Measurements from ENCODE around the gene OR5C1. TPM values are rescaled to one million over a fixed set of nuclear protein-coding genes. Genes with fewer than 3 reads are reported as not detected.
A peak's percentile ranks its signal among the peaks of the same experiment; 100 is the strongest.
"Not testable (repeated sequence)": the region's sequence is repeated elsewhere in the genome, so short reads cannot be mapped to it uniquely, and the experiment has no call there.

OR5C1 gene
- total RNA-seq, 1 donor from 2014 or later: not detected

GRCh38 chr9:122822938-122823337 lies 34.2 kb downstream of the OR5C1 start:
- Mint-ChIP-seq H3K36me3 (ENCODE audit: unreplicated experiment) (peaks cover 38% of the 10 kb centered on the region), H3K9me3 (ENCODE audit: unreplicated experiment) (no peaks in the 10 kb centered on the region), H3K4me1 (ENCODE audit: unreplicated experiment) (peaks cover 39% of the 10 kb centered on the region), H3K27me3 (ENCODE audit: unreplicated experiment) (no peaks in the 10 kb centered on the region), H3K4me3 (ENCODE audit: unreplicated experiment) (no peak overlapping the region), H3K27ac (ENCODE audit: unreplicated experiment) (no peak overlapping the region)
- TF ChIP-seq, protein P1, sequence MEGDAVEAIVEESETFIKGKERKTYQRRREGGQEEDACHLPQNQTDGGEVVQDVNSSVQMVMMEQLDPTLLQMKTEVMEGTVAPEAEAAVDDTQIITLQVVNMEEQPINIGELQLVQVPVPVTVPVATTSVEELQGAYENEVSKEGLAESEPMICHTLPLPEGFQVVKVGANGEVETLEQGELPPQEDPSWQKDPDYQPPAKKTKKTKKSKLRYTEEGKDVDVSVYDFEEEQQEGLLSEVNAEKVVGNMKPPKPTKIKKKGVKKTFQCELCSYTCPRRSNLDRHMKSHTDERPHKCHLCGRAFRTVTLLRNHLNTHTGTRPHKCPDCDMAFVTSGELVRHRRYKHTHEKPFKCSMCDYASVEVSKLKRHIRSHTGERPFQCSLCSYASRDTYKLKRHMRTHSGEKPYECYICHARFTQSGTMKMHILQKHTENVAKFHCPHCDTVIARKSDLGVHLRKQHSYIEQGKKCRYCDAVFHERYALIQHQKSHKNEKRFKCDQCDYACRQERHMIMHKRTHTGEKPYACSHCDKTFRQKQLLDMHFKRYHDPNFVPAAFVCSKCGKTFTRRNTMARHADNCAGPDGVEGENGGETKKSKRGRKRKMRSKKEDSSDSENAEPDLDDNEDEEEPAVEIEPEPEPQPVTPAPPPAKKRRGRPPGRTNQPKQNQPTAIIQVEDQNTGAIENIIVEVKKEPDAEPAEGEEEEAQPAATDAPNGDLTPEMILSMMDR (IDR thresholded peaks at IDR 0.05): no peak
- peak; percentile 51 for DNase-seq (ENCODE audit: extremely low spot score, unreplicated experiment)

GRCh38 chr9:122827761-122828093 lies 39.0 kb downstream of the OR5C1 start:
- Mint-ChIP-seq H3K36me3 (ENCODE audit: unreplicated experiment) (peaks cover 19% of the 10 kb centered on the region), H3K27me3 (ENCODE audit: unreplicated experiment) (no peaks in the 10 kb centered on the region), H3K4me3 (ENCODE audit: unreplicated experiment) (peak overlapping the region; percentile 98), H3K27ac (ENCODE audit: unreplicated experiment) (peak overlapping the region; percentile 99), H3K4me1 (ENCODE audit: unreplicated experiment) (peaks cover 25% of the 10 kb centered on the region), H3K9me3 (ENCODE audit: unreplicated experiment) (no peaks in the 10 kb centered on the region)
- DNase-seq (ENCODE audit: extremely low spot score, unreplicated experiment): no peak
- TF ChIP-seq, protein P1 (IDR thresholded peaks at IDR 0.05): no peak

GRCh38 chr9:122828965-122829284 lies 40.2 kb downstream of the OR5C1 start:
- H3K36me3 Mint-ChIP-seq (ENCODE audit: unreplicated experiment): peaks cover 13% of the 10 kb centered on the region
- H3K4me1 Mint-ChIP-seq (ENCODE audit: unreplicated experiment): peaks cover 25% of the 10 kb centered on the region
- DNase-seq (ENCODE audit: extremely low spot score, unreplicated experiment): peak; percentile 59
- not testable (repeated sequence) for H3K9me3 Mint-ChIP-seq (ENCODE audit: unreplicated experiment); H3K27me3 Mint-ChIP-seq (ENCODE audit: unreplicated experiment)
- peak overlapping the region; percentile 98 for H3K4me3 Mint-ChIP-seq (ENCODE audit: unreplicated experiment)
- peak overlapping the region; percentile 99 for H3K27ac Mint-ChIP-seq (ENCODE audit: unreplicated experiment)

- Mint-ChIP-seq H3K27me3 (ENCODE audit: unreplicated experiment) (no peaks in the 10 kb centered on the region), H3K9me3 (ENCODE audit: unreplicated experiment) (no peaks in the 10 kb centered on the region), H3K27ac (ENCODE audit: unreplicated experiment) (no peak overlapping the region), H3K4me1 (ENCODE audit: unreplicated experiment) (peaks cover 6% of the 10 kb centered on the region), H3K4me3 (ENCODE audit: unreplicated experiment) (no peak overlapping the region), H3K36me3 (ENCODE audit: unreplicated experiment) (no peaks in the 10 kb centered on the region)
- TF ChIP-seq, protein P1 (IDR thresholded peaks at IDR 0.05): no peak
- no peak for DNase-seq (ENCODE audit: extremely low spot score, unreplicated experiment)
Measured at GRCh38 chr9:122832194-122832593, 43.5 kb downstream of the OR5C1 start.

GRCh38 chr9:122835313-122835731 lies 46.6 kb downstream of the OR5C1 start:
- Mint-ChIP-seq H3K27me3 (ENCODE audit: unreplicated experiment) (no peaks in the 10 kb centered on the region), H3K27ac (ENCODE audit: unreplicated experiment) (no peak overlapping the region), H3K4me1 (ENCODE audit: unreplicated experiment) (no peaks in the 10 kb centered on the region), H3K9me3 (ENCODE audit: unreplicated experiment) (peaks cover 6% of the 10 kb centered on the region), H3K36me3 (ENCODE audit: unreplicated experiment) (no peaks in the 10 kb centered on the region), H3K4me3 (ENCODE audit: unreplicated experiment) (no peak overlapping the region)
- DNase-seq (ENCODE audit: extremely low spot score, unreplicated experiment): no peak
- TF ChIP-seq, protein P1 (IDR thresholded peaks at IDR 0.05): no peak

DNA sequence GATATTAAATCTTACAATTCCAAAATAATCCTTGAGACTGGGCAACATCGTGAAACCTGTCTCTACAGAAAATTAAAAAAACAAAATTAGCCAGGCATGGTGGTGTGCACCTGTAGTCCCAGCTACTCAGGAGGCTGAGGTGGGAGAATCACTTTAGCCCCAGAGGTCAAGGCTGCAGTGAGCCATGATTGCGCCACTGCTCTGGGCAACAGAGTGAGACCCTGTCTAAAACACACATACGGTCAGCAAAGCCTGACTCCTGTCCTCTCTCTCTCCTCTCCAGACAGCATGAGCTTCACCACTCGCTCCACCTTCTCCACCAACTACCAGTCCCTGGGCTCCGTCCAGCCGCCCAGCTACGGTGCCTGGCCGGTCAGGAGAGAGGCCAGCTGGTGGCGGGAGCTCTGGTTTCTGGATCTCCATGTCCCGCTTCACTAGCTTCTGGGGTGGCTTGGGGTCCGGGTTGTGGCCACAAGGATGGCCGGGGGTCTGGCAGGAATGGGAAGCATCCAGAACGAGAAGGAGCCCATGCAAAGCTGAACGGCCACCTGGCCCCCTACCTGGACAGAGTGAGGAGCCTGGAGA lies 48.6 kb downstream of the OR5C1 start:
- H3K4me1 Mint-ChIP-seq (ENCODE audit: unreplicated experiment): no peaks in the 10 kb centered on the region
- H3K27me3 Mint-ChIP-seq (ENCODE audit: unreplicated experiment): no peaks in the 10 kb centered on the region
- H3K27ac Mint-ChIP-seq (ENCODE audit: unreplicated experiment): no peak overlapping the region
- H3K36me3 Mint-ChIP-seq (ENCODE audit: unreplicated experiment): no peaks in the 10 kb centered on the region
- peaks cover 6% of the 10 kb centered on the region for H3K9me3 Mint-ChIP-seq (ENCODE audit: unreplicated experiment)
- no peak for DNase-seq (ENCODE audit: extremely low spot score, unreplicated experiment)
- no peak overlapping the region for H3K4me3 Mint-ChIP-seq (ENCODE audit: unreplicated experiment)
- TF ChIP-seq, protein P1 (IDR thresholded peaks at IDR 0.05): no peak

- not testable (repeated sequence) for H3K27me3 Mint-ChIP-seq (ENCODE audit: unreplicated experiment); H3K4me3 Mint-ChIP-seq (ENCODE audit: unreplicated experiment); H3K9me3 Mint-ChIP-seq (ENCODE audit: unreplicated experiment); H3K27ac Mint-ChIP-seq (ENCODE audit: unreplicated experiment); H3K4me1 Mint-ChIP-seq (ENCODE audit: unreplicated experiment); DNase-seq (ENCODE audit: extremely low spot score, unreplicated experiment); H3K36me3 Mint-ChIP-seq (ENCODE audit: unreplicated experiment)
Measured at GRCh38 chr9:122838441-122838840, 49.7 kb downstream of the OR5C1 start.

Data from osteocyte (in vitro differentiated cells).